GM21526 (cell line): ENCODE results near the gene RNF13.
"Not testable (repeated sequence)": the region's sequence is repeated elsewhere in the genome, so short reads cannot be mapped to it uniquely, and the experiment has no call there.

Source experiments
- ATAC-seq: cut with Tn5 transposase; IDR thresholded peaks from one replicate; pipeline ENCODE4 v1.9.1; 2021; ENCODE audit warnings: moderate library complexity; ENCODE audit not compliant: unreplicated experiment, low FRiP score

Gene RNF13

DNA sequence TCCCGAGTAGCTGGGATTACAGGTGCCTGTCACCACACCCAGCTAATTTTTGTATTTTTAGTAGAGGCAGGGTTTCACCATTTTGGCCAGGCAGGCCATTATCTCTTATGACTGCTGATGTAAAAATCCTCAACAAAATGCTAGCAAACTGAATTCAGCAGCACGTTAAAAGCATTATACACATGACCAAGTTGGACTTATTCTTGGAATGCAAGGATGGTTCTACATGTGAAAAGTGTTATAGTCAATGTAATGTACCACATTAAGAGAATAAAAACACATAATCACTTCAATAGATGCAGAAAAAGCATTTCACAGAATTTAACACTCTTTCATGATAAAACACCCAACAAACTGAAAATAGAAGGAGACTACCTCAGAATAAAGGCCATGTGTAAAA is 20.2 kb downstream of the RNF13 start:
- no peak for ATAC-seq

DNA sequence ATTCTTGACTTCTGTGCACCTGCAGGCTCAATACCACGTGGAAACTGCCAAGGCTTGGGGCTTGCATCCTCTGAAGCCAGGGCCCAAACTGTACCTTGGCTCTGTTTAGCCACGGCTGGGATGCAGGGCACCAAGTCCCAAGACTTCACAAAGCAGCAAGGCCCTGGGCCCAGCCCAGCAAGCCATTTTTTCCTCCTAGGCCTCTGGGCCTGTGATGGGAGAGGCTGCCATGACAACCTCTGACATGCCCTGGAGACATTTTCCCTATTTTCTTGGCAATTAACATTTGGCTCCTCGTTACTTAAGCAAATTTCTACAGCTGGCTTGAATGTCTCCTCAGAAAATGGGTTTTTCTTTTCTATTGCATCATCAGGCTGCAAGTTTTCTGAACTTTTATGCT is 25.5 kb downstream of the RNF13 start:
- not testable (repeated sequence) for ATAC-seq

DNA sequence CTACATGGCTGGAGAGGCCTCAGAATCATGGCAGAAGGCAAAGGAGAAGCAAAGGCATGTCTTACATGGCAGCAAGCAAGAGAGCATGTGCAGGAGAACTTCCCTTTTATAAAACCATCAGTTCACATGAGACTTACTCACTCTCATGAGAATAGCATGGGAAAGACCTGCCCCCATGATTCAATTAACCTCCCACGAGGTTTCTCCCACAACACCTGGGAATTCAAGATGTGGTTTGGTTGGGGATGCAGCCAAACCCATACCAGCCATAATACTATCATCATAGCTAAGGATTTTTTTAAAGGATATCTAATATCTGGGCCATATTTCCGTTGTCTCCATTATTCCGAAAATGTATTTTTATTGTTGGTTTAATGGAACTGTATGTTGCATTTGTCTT is 26.5 kb downstream of the RNF13 start:
- ATAC-seq = not testable (repeated sequence)

DNA sequence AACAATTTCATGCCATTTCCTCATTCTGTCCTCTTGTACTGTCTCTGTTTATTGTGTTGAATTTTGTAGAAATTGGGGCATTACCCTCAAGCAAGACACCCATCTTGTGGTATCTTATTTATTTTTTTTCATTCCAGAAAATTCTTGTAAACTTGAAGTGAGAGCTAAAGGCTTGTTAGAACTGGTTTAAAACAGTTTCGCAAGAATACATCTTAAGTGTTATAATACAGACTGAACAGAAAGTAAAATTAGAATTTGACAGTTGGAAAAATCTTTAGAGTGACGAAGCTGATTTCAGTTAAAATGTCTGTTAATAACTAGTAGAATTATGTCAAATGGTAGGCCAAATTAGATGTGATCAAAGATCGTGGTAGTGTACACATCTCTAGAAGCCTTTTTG is 26.9 kb downstream of the RNF13 start:
- no peak for ATAC-seq

DNA sequence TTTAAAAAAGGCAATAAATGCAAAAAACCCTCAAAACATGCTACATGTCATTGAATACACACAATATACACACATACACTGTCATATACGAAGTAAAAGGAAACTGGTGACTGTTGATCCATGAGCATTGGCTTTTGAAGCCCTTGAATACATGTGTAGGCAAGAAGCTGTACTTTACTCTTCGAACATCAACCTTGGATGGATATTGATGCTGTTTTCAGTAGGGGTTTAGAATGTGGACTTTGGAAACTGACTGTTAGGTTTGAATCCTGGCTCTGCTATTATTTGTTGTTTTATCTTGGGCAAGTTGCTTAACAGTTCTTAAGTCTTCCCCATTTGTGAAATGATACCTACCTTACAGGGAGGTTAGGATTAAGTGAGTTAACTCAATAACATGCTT is 30.5 kb downstream of the RNF13 start:
- no peak for ATAC-seq

DNA sequence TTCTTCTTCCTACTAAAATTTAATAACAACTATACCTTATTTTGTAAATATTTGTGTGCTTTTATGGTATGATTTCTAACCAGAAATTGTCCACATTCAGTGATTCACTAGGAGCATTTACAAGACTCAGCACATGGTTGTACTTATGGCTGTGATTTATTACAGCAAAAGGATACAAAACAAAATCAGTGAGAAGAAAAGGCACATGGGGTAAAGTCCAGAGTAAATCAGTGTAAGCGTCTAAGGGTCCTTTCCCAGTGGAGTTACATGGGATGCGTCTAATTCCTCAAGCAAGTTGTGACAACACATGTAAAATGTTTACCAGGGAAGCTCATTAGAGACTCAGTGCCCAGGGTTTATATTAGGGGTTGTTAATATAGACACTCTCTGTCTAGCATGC is 31.1 kb downstream of the RNF13 start:
- no peak for ATAC-seq

DNA sequence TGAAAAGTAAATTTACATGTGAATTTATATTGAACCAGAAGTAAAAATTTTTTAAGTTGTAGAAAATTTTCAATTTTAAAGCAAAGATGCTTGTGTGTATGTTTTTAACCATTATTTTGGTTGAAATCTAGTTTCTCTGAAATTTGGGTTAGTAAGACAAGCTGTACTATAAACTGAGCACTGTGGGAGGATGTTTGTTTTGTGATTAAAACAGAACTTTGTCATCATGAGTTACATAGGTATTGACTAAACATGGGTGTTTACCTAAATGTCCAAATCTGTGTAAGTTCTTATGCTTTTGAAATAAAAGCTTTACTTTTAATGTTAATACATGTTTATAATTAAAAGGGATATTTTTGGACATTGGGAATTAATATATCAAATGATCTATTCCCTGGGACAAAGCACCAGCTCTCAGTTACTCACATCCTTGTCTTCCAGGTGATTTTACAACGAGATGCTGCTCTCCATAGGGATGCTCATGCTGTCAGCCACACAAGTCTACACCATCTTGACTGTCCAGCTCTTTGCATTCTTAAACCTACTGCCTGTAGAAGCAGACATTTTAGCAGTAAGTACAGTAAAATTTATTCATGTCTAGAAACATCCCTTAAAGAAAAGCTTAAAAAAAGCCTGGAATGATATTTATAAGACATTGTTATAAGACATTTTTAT is 32.7 kb downstream of the RNF13 start:
- no peak for ATAC-seq

DNA sequence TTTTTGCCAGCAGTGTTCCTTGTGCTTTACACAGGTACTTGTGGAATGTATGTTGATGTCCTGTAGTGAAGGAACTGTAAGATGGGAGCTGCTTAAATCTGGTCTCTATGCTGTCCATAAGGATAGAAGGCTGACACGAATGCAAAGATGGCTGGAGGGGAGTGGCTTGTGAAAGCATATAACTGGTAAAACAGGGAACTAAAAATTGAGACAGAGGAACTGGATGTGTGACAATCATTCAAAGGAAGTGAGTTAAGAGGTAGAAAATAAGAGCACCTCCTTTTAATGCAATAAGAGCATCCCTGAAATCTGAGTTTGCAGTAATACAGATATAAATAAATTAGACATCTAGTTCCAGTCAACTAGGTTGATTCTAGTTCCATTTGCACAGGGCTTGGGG is 35.2 kb downstream of the RNF13 start:
- no peak for ATAC-seq

DNA sequence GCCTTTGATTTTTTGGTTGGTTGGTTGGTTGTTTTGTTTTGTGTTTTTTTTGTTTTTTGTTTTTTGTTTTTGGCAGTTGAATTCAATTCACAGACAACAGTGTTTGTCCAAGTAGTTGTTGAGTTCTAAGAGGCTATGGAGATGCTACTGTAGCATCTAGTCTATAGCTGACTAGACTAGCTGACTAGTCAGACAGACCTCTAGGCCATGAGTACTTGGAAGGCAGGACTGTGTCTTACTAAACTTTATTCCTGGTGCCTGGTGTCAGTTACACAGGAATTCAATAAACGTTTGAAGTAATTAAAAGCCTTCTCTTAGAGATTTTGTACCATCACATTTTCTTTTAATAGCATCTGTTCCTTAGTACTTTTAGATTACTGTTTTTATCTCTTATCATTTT is 35.7 kb downstream of the RNF13 start:
- no peak for ATAC-seq

DNA sequence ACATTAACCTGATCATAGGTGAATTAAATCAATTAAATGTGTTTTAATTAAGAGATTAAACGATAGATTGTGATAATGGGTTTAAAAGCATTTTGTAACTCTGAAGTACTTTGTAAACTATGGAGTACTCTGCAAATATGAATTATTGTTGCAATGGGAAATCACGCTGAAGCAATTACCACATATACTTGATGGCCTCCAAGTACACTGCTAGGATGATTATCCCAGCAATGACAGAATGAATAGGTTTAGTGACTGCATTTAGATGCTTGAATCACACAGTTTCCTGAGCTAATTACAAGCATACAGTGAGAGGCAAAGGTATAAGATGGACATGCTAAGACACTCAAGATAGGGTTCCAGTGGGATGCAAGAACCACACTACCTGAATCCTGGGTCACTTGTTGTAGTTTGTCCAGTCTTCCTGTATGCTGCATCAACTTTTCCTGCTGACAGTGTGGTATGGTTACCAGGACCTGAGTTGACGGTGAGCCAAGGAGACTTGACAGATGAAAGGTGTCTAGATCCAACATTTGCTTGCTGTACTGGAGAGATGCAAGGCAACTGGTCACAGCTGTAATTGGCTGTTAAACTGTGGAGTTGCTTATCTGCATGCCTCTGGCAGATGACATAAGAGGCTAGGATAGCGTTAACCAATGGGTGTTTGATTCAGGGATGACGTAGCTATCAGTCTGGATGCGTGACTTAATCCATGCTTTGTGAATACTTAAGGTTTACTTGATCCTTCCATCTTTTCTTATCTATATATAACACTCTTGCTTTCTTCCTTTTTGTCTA is 38.0 kb downstream of the RNF13 start:
- no peak for ATAC-seq

DNA sequence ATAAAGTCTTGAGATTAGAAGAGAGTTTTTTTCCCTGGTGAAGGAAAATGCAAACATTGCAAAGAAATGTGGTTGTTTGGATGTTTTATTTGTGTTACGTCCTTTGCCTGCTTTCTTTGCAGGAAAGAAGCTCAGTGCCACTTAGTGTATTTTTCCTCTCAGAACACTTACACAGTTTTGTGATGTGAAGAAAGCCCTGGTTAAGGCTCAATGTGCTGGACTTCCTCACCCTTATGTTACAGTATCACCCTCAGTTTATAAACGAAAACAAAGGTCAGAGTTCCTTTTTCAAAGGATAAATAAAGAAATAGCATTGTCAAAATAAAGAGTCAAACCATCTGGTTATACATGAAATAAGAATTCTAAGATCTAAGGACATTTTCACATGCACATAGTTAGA is 45.9 kb downstream of the RNF13 start:
- ATAC-seq = no peak

DNA sequence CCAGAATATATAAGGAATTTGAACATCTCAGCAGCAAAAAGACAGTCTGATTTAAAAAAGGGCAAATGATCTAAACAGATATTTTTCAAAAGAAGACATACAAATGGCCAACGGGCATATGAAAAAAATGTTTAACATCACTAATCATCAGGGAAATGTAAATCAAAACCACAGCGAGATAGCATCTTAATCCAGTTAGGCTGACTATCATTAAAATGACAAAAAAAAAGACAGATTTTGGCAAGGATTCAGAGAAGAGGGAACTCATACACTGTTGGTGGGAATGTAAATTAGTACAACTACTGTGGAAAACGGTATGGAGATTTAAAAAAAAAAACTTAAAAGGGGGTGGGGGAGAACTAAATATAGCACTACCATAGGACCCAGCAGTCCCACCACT is 47.9 kb downstream of the RNF13 start:
- ATAC-seq = no peak

DNA sequence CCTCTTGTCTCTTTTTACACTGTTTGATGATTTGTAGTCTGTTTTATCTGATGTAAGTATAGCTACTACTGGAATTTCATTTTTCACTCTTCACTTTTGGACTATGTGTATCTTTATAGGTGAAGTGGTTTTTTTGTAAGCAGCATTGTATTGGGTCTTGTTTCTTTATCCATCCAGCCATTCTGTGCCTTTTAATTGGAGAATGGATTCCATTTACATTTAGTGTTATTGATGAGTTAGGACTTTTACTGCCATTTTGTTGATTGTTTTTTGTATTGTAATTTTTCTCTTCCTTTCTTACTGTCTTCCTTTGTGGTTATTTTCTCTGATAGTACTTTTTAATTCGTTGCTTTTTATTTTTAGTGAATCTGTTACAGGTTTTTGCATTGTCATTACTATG is 54.5 kb downstream of the RNF13 start:
- ATAC-seq = no peak

DNA sequence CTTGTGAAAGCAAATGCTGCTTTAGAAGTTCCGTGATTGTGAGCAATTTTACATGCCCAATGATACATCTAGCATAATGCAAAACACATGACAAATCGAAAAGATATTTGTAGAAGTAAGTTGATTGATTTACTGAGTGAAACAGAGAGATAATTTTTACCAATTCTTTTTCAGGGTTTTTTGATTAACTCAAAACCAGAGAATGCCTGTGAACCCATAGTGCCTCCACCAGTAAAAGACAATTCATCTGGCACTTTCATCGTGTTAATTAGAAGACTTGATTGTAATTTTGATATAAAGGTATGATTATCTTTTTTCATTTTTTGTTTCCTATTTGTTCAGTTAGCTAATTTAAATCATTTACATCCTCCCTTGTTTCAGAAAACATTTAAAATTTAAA is 58.8 kb downstream of the RNF13 start:
- ATAC-seq = no peak

DNA sequence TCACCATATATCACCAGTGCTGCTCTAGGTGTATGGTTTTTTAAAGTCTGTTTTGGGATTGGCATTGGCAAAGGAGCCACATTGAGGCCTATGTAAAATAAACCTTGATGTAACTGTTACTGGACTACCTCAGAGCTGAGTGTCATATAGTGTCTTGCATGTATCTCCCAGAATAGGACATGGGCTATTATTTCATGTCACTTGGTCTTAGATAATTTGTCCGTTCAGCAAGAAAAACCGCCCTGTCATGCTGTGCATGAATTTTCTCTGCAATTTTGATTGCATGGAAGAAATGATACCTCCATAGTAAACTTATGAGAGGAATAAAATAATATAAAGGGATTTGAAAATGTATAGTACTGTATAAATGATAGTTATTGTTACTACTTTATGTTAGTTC is 59.6 kb downstream of the RNF13 start:
- ATAC-seq = no peak

DNA sequence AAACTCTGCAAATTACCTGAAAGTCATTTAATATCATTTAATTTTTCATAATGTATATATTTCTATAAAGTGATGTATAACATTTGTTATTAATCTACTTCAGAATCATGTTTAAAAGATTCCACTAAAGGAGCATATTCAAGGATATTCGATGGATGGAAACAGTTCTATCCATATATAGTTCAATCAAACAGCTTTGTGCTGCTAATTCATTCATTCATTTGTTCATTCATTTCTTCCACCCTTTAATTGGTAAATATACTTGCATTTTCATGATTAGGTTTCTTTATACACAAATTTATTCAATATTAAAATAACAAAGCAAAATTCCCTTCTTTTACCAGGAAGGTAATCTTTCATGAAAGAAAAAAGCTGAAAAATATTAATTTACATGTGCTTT is 64.7 kb downstream of the RNF13 start:
- no peak for ATAC-seq

DNA sequence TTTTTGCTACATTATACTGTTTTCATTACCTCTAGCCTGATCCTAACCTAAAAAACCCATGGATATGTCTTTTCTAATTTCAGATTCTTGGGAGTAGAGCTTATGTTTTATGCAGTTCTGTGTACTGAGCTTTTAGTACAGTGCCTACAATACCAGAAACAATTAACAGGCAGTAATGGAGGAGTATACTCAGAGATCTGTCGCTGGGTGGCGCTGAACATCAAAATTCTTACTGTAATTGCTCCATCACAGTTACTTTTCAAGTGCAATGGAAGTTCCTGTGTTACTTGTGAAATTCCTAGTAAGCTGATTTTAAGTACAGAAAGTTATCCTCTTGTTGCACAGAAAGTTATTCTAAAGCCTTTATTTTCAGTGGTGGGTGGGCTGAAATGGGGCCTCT is 66.9 kb downstream of the RNF13 start:
- ATAC-seq = no peak

DNA sequence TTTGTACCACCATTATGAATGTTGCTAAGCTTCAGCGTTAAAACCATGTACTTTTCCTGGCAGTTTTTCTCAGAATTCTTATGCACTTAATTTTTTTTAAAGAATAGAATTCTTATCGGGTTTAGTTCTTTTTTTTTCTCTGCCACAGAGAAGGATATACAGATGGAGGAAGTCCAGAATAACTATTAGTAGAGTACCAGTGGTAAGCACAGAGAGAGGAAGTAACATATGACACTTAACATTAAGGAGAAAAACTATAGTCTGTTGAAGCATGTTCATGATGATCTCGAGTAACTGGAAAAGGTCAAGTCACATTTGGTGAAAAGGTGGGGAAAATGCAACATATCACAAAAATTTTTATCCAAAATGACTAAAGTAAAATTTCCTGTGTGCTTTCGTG is 68.9 kb downstream of the RNF13 start:
- ATAC-seq = no peak

DNA sequence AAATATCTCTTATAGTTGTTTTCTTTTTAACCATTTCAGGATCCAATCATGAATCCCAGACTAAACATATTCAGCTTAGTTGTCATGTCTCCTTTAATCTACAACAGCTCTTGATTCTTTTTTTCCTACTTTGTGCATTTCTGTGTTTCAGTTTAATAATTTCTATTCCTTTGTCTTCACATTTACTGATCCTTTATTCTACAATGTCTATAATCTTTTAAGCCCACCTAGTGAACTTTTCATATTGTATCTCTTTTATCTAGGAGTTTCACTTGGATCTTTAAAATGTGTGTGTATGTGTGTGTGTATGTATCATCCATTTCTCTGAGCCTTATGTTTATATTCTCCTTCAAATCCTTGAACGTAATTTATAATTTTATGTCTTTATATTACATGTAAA is 70.1 kb downstream of the RNF13 start:
- ATAC-seq = no peak

DNA sequence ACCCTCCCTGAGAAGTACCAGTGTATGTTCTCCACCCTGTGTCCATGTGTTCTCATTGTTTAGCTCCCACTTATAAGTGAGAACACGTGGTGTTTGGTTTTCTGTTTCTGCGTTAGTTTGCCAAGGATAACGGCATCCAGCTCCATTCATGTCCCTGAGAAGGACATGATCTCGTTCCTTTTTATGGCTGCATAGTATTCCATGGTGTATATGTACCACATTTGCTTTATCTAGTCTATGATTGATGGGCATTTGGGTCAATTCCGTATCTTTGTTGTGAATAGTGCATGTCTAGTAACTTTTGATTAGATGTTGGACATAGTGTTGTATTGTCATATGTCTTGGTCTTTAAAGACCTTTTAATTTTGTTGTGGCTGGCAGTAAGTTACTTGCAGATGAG is 70.8 kb downstream of the RNF13 start:
- ATAC-seq = not testable (repeated sequence)

DNA sequence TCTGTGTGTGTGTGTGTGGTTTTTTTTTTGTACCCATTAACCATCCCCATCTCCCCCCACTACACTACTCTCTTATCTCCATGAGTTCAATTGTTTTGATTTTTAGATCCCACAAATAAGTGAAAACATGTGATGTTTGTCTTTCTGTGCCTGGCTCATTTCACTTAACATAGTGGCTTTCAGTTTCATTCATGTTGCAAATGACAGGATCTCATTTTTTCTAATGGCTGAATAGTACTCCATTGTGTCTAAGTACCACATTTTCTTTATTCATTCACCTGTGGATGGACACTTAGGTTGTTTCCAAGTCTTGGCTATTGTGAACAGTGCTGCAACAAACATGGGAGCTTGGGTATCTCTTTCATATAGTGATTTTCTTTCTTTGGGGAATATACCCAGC is 71.8 kb downstream of the RNF13 start:
- not testable (repeated sequence) for ATAC-seq

DNA sequence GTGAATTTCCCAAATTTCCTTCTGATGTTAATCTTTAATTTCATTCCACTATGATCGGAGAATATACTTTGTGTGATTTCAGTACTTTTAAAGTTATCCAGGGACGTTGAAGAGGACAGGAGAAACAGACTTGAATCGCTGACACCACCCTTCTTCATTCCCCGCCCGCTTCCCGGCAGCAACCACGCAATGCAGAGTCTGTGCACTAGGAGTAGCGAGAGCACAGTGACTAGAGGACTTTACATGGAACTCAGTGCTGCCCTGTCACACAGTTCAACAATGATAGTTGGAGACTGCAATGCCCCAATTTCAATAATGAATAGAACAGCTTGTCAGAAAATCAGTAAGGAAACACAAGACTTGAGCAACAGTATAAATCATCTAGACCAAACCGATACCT is 73.9 kb downstream of the RNF13 start:
- no peak for ATAC-seq
